ENCODE results near the gene SLC37A2. TPM values are rescaled to one million over a fixed set of nuclear protein-coding genes. Genes with fewer than 3 reads are reported as not detected.

Gene SLC37A2
- total and polyA plus RNA-seq, 2 of the 4 experiments (the other 2 are of a cell fraction): 0.72 to 1.1 TPM

DNA sequence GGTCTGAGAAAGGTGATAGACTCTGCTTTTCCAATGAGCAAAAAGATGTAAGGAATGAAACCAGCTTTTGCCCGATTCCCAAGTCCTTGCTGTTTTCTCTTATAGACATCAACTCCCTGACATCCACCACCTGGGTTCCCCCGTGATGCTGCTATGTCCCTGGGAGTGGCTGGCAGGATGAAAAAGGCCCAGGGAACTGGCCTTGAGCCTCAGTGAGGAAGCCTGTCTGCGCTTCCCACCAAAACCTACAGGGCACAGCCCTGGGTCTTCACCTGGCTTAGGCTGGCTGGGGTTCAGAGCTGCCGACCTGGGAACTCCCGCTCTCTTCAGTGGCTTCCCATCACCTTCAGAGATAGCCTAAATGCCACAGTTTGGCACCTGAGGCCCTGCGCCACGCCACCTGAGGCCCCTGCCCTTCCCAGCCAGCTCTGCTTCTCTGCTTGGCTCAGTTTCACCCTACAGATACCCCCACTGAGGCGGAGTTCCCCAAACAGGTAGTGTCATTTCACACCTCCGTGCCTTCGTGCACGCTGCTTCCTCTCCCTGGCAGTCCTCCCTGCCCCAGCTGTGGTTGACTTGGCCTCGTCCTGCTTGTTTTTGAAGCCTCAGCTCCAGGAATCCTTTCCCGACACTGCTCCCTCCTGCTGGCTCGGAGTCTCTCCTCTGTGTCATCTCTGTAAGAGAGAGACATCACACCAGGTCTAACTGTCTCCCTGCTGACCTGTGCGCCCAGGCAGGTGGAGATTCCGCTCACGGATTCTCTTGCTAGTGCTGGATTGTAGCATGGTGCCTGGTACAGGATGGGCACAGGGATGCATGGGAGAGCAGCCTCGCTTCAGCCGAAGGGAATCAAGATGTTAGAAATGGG lies 10.7 kb downstream of the SLC37A2 start:
- in situ Hi-C loops (cut with MboI; ENCODE audit: low sequenced_read_pairs) (no loop called here), dilution Hi-C loops (cut with HindIII; ENCODE audit: low sequenced_read_pairs, unreplicated experiment) (no loop called here), intact Hi-C loops (cut with micrococcal nuclease) (no loop called here)
- no peak overlapping the region for H3K14ac ChIP-seq (replicated peaks; ENCODE audit: low read depth, low read length)
- no peak overlapping the region for H3K9ac ChIP-seq (ENCODE audit: low read depth, low read length)
- H4K8ac ChIP-seq (ENCODE audit: low read depth in 2 of 2, low read length in 2 of 2): no peak overlapping the region
- no peak overlapping the region for H3K4me2 ChIP-seq (ENCODE audit: low read depth, low read length)
- no peaks in the 10 kb centered on the region; the same call in 1 of the 2 replicates for H3K27me3 ChIP-seq (ENCODE audit: control insufficient read depth, insufficient read depth, low read length)
- no peak overlapping the region for H3K56ac ChIP-seq (ENCODE audit: extremely low read depth, insufficient read depth, low read length)
- ATAC-seq (ENCODE audit: low read depth): no peak
- no peak overlapping the region for H2AK5ac ChIP-seq (ENCODE audit: low read depth, low read length)
- peaks cover 15% of the 10 kb centered on the region for H3K4me1 ChIP-seq (ENCODE audit: control insufficient read depth, insufficient read depth, low read length)
- CTCF ChIA-PET: no interaction called here
- no peaks in the 10 kb centered on the region for H4K20me1 ChIP-seq (ENCODE audit: insufficient read depth, low read length)
- no peaks in the 10 kb centered on the region for H3K79me1 ChIP-seq (ENCODE audit: low read depth in 1 of 2, low read length in 2 of 2)
- no peak overlapping the region for H3K18ac ChIP-seq (ENCODE audit: low read depth, low read length)
- 72% methylated on average over 4 of the region's 19 CpGs; no CpG with 5 or more reads in 1 of the 2 experiments for WGBS, 2 experiments (ENCODE audit: extremely low coverage in 2 of 2, insufficient read length in 1 of 2)
- H3K4ac ChIP-seq (ENCODE audit: low read depth, low read length): no peak overlapping the region
- no peak overlapping the region for H2AK9ac ChIP-seq (replicated peaks; ENCODE audit: low read depth, low read length, poor library complexity)
- H3K36me3 ChIP-seq (ENCODE audit: control insufficient read depth, insufficient read depth, low read length): no peaks in the 10 kb centered on the region
- TF ChIP-seq MAFK (IDR thresholded peaks at IDR 0.05; ENCODE audit: low read depth, low read length) (no peak), NFE2L2 (IDR thresholded peaks at IDR 0.05; ENCODE audit: low read depth, low read length) (no peak), USF2 (IDR thresholded peaks at IDR 0.05; ENCODE audit: low read depth, low read length) (no peak), RFX5 (IDR thresholded peaks at IDR 0.05; ENCODE audit: low read depth, low read length) (no peak), BHLHE40 (IDR thresholded peaks at IDR 0.05; ENCODE audit: low read depth, low read length) (no peak)
- TF ChIP-seq, protein P1, sequence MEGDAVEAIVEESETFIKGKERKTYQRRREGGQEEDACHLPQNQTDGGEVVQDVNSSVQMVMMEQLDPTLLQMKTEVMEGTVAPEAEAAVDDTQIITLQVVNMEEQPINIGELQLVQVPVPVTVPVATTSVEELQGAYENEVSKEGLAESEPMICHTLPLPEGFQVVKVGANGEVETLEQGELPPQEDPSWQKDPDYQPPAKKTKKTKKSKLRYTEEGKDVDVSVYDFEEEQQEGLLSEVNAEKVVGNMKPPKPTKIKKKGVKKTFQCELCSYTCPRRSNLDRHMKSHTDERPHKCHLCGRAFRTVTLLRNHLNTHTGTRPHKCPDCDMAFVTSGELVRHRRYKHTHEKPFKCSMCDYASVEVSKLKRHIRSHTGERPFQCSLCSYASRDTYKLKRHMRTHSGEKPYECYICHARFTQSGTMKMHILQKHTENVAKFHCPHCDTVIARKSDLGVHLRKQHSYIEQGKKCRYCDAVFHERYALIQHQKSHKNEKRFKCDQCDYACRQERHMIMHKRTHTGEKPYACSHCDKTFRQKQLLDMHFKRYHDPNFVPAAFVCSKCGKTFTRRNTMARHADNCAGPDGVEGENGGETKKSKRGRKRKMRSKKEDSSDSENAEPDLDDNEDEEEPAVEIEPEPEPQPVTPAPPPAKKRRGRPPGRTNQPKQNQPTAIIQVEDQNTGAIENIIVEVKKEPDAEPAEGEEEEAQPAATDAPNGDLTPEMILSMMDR (conservative IDR thresholded peaks at IDR 0.05; ENCODE audit: low read depth, low read length): no peak
- peaks cover 20% of the 10 kb centered on the region for H3K9me1 ChIP-seq (ENCODE audit: insufficient read depth, low read length)
- no peak overlapping the region for H2BK15ac ChIP-seq (ENCODE audit: low read depth, low read length)
- no TSS peak for BruUV-seq (replicated peaks)
- no peak overlapping the region for H4K91ac ChIP-seq (ENCODE audit: insufficient read depth, low read depth, low read length)
- H3K27ac ChIP-seq (ENCODE audit: insufficient read depth, low read length): no peak overlapping the region
- no peaks in the 10 kb centered on the region for H3K9me3 ChIP-seq (ENCODE audit: control insufficient read depth, insufficient read depth, low read length)
- POLR2A ChIA-PET (ENCODE audit: unreplicated experiment): no interaction called here
- DNase-seq: no peak
- no peak overlapping the region for H2BK120ac ChIP-seq (ENCODE audit: low read depth, low read length)
- H2AFZ ChIP-seq (replicated peaks; ENCODE audit: low read length, poor library complexity): no peak overlapping the region
- no peak overlapping the region for H3K4me3 ChIP-seq (ENCODE audit: insufficient read depth, low read depth, low read length)
- H3K23ac ChIP-seq (ENCODE audit: low read depth, low read length): no peak overlapping the region
- H2BK5ac ChIP-seq (ENCODE audit: low read depth, low read length, poor library complexity, severe bottlenecking): no peak overlapping the region
- no peak overlapping the region for H4K5ac ChIP-seq (ENCODE audit: low read depth, low read length)
- H2BK20ac ChIP-seq (ENCODE audit: low read depth, low read length): no peak overlapping the region

All from IMR-90 (cell line).